ENCODE measurements around the gene SLC16A2.
"Not testable (repeated sequence)": the region's sequence is repeated elsewhere in the genome, so short reads cannot be mapped to it uniquely, and the experiment has no call there.

Gene SLC16A2

DNA sequence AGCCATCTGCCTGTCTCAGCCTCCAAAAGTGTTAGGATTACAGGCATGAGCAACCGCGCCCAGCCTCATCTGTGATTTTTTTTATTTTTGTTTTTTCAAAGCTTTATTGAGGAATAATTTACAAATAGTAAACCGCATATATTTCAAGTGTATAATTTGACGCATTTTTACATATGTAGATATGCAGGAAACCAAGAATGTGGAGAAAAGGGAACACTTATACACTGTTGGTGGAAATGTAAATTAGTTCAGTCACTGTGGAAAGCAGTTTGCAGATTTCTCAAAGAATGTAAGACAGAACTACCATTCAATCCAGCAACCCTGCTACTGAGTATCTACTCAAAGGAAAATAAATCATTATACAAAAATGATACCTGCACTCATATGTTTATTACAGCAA is 85.9 kb downstream of the SLC16A2 start:
- no peak for DNase-seq (ENCODE audit: low read depth)

GRCh38 chrX:74509989-74510388 is 88.7 kb downstream of the SLC16A2 start:
- DNase-seq (ENCODE audit: low read depth): no peak

DNA sequence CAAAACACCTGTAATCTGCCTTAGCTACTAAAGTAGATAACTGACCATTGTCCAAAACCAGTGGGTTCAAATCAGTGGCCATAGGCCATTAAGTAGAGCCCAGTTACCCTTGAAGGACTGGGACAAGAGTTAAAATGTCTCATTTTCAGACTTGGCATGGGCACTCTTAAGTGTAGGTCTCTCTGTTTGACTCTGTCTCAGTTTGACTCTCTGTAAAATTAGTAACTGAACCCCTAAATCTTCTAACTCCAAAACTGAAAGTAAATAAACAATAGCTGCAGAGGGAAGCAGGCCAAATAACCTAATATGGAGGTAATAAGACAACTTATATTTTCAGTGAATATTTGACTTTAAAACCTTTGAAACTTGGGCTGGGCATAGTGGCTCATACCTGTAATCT is 89.1 kb downstream of the SLC16A2 start:
- no peak for DNase-seq (ENCODE audit: low read depth)

GRCh38 chrX:74511704-74512103 is 90.4 kb downstream of the SLC16A2 start:
- DNase-seq (ENCODE audit: low read depth): no peak

- DNase-seq (ENCODE audit: low read depth): no peak
These were observed 93.1 kb downstream of the SLC16A2 start for GRCh38 chrX:74514384-74514783.

GRCh38 chrX:74515356-74515755 is 94.1 kb downstream of the SLC16A2 start:
- no peak for DNase-seq (ENCODE audit: low read depth)

- not testable (repeated sequence) for DNase-seq (ENCODE audit: low read depth)
These were observed 94.7 kb downstream of the SLC16A2 start for GRCh38 chrX:74516013-74516412.

DNA sequence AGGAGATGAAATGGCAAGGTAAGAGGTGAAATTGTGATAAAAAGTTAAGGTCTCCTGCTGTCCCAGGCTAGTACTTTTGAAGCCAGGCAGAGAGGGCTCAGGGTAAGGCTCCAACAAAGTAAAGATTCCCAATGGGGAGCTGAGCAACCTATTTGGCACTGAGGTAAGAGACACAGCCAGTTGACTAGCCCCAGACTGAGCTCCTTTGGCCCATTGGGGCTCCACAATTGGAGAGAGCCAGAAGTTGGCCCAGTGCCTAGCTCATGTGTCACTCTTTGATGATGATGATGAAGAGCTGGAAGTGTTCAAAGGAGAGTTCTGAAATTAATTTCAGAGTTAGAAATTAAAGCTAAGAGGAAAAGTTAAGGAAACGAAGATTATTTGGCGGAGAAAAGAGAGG is 98.6 kb downstream of the SLC16A2 start:
- no peak for DNase-seq (ENCODE audit: low read depth)

DNA sequence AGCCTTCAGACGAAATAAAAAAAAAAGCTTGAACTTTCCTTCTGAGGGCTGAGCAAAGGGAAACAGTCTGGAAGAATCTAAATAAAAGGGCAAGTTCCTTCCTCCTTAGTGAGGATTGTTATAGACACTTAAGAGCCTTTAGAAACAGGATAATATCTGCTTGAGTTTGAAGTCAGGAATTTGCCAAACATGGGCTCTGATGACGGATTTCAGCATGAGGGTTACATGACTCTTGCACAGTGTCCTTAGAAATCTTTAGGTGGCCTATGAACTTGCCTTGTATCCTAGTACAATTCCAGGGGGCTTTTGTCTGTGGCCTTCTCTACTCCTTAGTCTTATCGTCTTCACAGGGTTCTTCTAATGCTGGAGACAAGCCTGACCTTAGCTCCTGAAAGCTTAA is 99.0 kb downstream of the SLC16A2 start:
- DNase-seq (ENCODE audit: low read depth): no peak

DNA sequence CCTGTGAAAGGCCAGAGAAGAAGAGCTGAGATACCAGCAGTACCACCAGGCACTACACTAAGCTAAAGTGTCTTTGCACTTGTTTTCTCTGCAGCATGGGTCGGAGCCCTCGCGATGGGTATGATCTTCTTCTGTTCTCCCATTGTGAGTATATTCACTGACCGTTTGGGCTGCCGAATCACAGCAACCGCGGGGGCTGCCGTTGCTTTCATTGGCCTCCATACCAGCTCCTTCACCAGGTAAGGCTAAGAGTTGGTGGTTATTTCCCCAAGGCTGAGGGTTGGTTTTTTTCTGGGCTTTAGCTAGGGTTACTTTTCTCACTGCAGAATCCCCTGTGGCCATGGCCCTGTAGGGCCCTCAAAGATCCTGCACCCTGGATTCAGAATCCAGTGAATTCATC is 99.6 kb downstream of the SLC16A2 start:
- DNase-seq (ENCODE audit: low read depth): no peak

DNA sequence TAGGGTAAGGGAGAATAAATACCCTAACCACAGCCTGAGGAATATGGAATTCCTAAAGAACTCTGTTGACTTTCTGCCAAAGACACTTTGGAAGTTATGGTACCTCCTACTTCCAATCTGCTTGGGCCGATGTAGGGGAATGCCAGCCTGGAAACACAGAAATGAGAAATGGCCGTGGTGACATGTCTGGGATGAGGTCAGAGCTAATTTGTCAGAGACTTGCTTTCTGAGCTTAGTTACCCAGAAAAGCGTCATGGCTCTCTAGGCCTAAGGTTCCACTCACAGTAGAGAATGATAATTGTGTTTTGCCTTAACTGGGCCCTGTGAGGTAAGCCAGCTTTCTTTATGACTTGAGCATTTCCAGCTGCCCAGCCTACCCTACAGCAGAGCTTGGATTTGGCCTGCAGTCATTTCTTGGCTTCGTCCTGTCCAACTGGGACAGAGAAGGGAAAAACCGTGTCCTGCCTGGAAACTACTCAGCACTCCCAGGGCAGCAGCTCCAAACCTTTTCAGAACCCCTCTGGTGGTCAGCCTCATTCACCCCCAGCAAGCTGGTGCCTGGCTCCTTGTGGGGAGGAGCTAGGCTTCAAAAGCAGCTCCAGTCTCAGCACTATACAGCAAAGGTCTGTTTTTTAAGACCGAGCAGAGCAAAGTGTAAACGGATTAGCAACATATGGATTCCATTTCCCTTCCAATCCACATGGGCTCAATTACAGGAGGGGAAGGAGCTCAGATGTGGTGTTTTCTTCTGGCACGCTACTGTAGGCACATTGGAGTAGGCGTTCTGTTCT is 100.9 kb downstream of the SLC16A2 start:
- DNase-seq (ENCODE audit: low read depth): peak; percentile 41

- DNase-seq (ENCODE audit: low read depth): no peak
These were observed 101.9 kb downstream of the SLC16A2 start for GRCh38 chrX:74523224-74523623.

DNA sequence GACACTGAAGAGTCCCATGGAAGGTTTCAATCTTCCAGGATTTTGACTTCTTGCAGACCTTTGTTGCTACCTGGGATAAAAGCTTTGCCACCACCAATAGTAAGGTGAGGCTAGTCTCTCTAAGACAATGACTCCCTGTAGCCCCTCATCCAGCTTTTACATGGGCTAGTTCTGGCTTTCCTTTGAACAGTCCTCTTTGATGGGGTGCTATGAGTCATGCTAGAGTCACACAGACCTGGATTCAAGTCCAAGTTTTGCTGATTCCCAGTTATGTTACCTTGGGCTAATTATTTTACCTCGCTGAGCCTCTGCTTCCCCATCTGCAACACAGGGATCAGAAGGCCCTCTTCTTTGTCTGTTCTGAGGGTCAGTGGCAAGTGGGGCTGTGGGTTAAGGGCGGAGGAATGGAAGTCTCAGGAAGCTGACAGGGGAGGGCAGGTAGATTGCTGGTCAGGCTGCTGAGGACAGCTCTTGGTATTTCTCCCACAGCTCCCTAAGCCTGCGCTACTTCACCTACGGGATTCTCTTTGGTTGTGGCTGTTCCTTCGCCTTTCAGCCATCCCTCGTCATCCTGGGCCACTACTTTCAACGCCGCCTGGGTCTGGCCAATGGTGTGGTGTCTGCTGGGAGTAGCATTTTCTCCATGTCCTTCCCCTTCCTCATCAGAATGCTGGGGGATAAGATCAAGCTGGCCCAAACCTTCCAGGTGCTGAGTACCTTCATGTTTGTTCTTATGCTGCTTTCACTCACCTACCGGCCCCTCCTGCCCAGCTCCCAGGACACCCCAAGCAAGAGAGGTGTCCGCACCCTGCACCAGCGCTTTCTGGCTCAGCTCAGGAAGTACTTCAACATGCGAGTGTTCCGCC is 102.8 kb downstream of the SLC16A2 start:
- no peak for DNase-seq (ENCODE audit: low read depth)

DNA sequence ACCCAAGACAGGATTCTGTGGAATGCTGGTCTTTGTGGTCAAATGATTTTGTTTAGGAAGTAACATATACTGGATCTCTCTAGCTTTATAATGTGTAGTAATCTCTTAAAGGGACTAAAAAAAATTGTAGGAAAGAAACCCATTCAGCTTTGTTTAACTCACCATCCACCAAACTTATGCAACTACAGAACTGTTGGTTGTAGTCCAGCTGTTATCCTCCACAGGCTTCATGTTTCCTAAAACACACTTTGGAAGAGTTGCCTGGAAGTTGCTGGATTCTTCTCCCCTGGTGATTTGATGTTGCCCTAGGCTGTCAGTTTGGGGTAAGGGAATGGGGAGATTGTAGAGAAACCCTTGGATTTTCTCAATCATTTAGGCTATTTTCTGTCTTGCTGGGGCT is 103.8 kb downstream of the SLC16A2 start:
- DNase-seq (ENCODE audit: low read depth): no peak

- DNase-seq (ENCODE audit: low read depth): no peak
These were observed 105.5 kb downstream of the SLC16A2 start for GRCh38 chrX:74526764-74527163.

- DNase-seq (ENCODE audit: low read depth): no peak
These were observed 106.1 kb downstream of the SLC16A2 start for GRCh38 chrX:74527350-74527749.

GRCh38 chrX:74529311-74529710 is 108.0 kb downstream of the SLC16A2 start:
- DNase-seq (ENCODE audit: low read depth): no peak

DNA sequence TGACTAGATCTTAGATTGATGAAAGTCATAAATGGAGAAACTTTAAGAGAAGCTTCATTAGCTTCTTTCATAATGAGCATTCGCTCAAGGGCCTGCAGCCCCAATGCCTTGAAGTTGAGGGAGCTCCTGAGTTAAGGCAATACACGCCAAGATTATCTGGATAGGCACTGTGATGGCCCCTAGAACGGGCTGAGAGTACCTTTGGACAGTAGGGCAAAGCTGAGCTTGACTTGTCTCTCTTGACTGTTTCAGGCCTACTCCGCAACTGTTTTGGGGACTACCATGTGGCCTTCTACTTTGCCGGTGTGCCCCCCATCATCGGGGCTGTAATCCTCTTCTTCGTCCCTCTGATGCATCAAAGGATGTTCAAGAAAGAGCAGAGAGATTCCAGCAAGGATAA is 109.8 kb downstream of the SLC16A2 start:
- DNase-seq (ENCODE audit: low read depth): no peak

DNA sequence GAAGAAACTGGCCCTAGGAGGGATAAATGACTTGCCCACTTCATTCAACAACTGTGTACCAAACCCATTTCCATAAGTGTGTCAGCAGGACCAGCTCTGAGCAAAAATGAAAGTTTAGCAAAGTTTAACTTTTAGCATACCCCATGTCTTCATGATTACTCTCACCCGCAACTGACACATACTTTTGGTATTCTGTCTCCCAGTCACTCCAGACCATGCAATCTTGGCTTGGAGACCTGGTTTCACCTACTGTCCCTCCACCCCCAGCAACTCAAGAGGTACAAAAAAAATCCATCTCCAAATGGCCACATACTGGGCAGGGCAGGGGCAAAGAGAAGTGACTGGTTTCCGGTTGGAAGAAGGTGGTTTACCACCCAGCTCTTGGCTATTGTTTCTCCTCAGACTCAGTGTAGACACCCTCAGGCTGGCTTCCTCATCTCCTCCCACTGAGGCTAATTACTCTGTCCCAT is 113.3 kb downstream of the SLC16A2 start:
- no peak for DNase-seq (ENCODE audit: low read depth)

DNA sequence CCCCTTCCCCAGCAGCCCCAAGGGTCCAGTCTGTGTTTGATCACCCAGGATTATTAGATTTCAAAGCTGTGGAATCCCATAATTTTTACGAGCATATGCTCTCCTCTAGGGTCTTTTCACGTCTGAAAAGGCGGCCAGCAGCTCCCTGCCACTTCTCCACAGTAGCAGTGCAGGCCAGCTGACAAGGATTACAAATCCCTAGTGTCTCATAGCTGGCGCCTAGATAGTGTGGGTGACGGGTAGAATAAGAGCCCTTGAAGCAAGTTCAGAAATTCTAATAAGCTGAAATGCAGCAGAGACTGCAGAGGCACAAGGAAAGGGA is 113.8 kb downstream of the SLC16A2 start:
- no peak for DNase-seq (ENCODE audit: low read depth)

DNA sequence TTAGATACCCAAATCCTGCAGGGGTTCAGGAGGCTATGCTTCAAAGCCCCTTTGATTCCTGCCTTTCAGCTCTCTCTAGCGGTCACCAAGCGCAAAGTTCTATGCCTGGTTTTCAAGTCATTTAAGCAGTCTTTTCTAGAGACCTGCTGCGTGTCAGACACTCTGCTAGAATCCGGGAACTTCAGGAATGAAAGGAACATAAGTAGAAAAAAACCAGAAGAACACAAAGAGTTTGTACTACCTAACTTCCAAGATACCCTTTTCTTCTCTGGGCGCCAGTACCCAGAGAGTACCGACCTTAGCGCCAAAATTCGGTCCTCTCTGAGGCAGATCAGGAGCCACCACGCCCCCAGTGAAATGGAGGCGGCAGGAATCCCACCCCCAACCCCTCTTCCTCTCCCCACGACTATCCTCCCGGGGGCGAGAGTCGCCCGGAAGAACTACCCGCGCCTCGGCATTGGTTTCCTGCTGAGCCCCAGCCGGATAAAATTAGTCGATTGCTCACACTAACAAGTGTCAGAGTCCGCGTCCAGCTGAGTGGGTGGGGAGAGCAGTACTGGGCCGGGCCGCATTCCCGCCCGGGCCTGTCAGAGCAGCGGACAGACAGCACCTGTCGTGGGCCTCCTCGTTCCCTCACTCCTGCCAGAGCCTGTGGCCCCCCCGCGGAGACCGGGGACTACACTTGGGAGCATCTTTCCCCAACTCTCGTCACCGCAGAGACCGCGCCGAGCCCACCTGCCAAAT is 114.3 kb downstream of the SLC16A2 start:
- peak; percentile 23 for DNase-seq (ENCODE audit: low read depth)

- peak; percentile 25 for DNase-seq (ENCODE audit: low read depth)
These were observed 115.0 kb downstream of the SLC16A2 start for GRCh38 chrX:74536152-74536831.

Measured in GM04504 (cell line).